ENCODE results near the gene ZBTB34.

The ZBTB34 gene

GRCh38 chr9:126847051-126847450, 13.4 kb upstream of the ZBTB34 start:
- no peak for DNase-seq

- no peak for DNase-seq
Observed at GRCh38 chr9:126849591-126850225, 10.7 kb upstream of the ZBTB34 start.

- no peak for DNase-seq
Observed at GRCh38 chr9:126851286-126851880, 9.1 kb upstream of the ZBTB34 start.

- DNase-seq, result no peak
Observed at GRCh38 chr9:126852086-126852688, 8.3 kb upstream of the ZBTB34 start.

GRCh38 chr9:126853667-126854066, 6.8 kb upstream of the ZBTB34 start:
- no peak for DNase-seq

- DNase-seq, result no peak
Observed at GRCh38 chr9:126854734-126855133, 5.7 kb upstream of the ZBTB34 start.

- DNase-seq, result peak; percentile 50
Observed at GRCh38 chr9:126856326-126856877, 4.0 kb upstream of the ZBTB34 start.

- DNase-seq, result no peak
Observed at GRCh38 chr9:126857261-126857960, 3.0 kb upstream of the ZBTB34 start.

- DNase-seq, result no peak
Observed at GRCh38 chr9:126859111-126859510, 1.3 kb upstream of the ZBTB34 start.

GRCh38 chr9:126860757-126861466, 473 bp downstream of the ZBTB34 start:
- DNase-seq, result peak; percentile 53

- DNase-seq, result no peak
Observed at GRCh38 chr9:126861707-126862103, 1.3 kb downstream of the ZBTB34 start.

- no peak for DNase-seq
Observed at GRCh38 chr9:126862104-126862761, 1.8 kb downstream of the ZBTB34 start.

GRCh38 chr9:126864771-126865170, 4.3 kb downstream of the ZBTB34 start:
- DNase-seq, result no peak

GRCh38 chr9:126869368-126869767, 8.9 kb downstream of the ZBTB34 start:
- no peak for DNase-seq

GRCh38 chr9:126872516-126872915, 12.1 kb downstream of the ZBTB34 start:
- no peak for DNase-seq

GRCh38 chr9:126874546-126875314, 14.3 kb downstream of the ZBTB34 start:
- no peak for DNase-seq

- no peak for DNase-seq
Observed at GRCh38 chr9:126875756-126876510, 15.5 kb downstream of the ZBTB34 start.

GRCh38 chr9:126876531-126876930, 16.1 kb downstream of the ZBTB34 start:
- no peak for DNase-seq

- no peak for DNase-seq
Observed at GRCh38 chr9:126877418-126877817, 17.0 kb downstream of the ZBTB34 start.

GRCh38 chr9:126879288-126879687, 18.8 kb downstream of the ZBTB34 start:
- DNase-seq, result no peak
